HG03066 (cell line): ENCODE measurements around the gene ZNF771.
"Not testable (repeated sequence)": the region's sequence is repeated elsewhere in the genome, so short reads cannot be mapped to it uniquely, and the experiment has no call there.

ENCODE experiments used
- ATAC-seq: cut with Tn5 transposase; IDR thresholded peaks from one replicate; pipeline ENCODE4 v1.9.1; 2021; ENCODE audit warnings: low read depth; ENCODE audit not compliant: unreplicated experiment

ZNF771 gene

DNA sequence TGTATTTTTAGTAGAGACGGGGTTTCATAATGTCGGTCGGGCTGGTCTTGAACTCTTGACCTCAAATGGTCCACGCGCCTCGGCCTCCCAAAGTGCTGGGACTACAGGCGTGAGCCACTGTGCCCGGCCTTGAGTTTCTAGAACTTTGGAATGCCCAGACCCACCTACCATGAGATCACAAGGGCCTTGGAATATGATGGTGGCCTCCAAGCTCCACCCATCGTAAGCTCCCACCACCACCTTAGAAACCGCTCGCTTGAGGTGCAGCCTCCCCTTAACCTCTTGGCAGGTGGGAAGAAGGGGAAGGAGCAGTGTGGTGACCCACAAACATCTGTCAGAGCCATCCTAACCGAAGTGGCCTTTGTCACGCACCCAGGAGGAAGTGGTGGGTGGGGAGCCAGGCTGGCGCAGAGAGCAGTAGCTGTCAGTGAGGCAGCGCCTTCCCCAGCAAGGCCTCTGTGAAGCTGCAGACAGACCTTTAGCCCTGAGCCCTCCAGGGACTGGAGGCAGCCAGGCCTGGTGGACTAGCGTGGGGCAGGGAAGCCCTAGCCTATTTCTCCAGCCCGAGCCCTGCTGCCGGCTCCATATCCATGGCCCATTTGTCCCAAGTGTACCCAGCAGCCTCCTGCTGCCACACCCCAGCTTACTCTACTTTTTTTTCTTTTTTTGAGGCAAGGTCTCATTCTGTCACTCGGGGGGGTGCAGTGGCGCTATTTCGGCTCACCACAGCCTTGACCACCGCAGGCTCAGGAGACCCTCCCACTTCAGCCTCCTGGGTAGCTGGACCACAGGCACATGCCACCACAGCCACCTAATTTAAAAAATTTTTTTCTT is 51.4 kb downstream of the ZNF771 start:
- ATAC-seq, result peak; percentile 89

DNA sequence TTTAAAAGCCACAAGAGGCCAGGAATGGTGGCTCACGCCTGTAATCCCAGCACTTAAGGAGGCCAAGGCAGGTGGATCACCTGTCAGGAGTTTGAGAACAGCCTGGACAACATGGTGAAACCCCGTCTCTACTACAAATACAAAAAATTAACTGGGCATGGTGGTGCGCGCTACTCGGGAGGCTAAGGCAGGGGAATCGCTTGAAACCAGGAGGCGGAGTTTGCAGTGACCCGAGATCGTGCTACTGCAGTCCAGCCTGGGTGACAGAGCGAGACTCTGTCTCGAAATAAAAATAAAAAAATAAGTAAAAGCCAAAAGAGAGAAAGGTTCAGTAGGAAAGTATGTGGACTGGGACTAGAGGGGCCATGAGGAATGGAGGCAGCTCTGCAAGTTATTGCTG is 52.0 kb downstream of the ZNF771 start:
- no peak for ATAC-seq

GRCh38 chr16:30461426-30461825 is 54.0 kb downstream of the ZNF771 start:
- not testable (repeated sequence) for ATAC-seq

GRCh38 chr16:30464078-30464477 is 56.7 kb downstream of the ZNF771 start:
- ATAC-seq, result no peak
